HepG2 (cell line): ENCODE results near the gene MAPK6. TPM values are rescaled to one million over a fixed set of nuclear protein-coding genes. Genes with fewer than 3 reads are reported as not detected.
A peak's percentile ranks its signal among the peaks of the same experiment; 100 is the strongest.

Experiments
- ATAC-seq: fragments of 200-7000 bp; cut with Tn5 transposase; 3 replicates; pipeline ENCODE4 v1.9.1; 2020; ENCODE audit warnings: mild to moderate bottlenecking, moderate library complexity
- BruUV-seq: library from RNA; stranded (reverse); fragments of 400-500 nt; replicated peaks from 2 replicates; lab custom pipeline; 2021; lab: Mats Ljungman, UMichigan
- CTCF ChIA-PET: fragments of 300-600 bp; formaldehyde crosslinking; extraction: SDS; loops from one replicate; lab custom pipeline; 2021; ENCODE audit warnings: low total read pairs, inconsistent platforms, low intra/inter-chr PET ratio; lab: Yijun Ruan, JAX
- POLR2A ChIA-PET: fragments of 350-600 bp; sonication (Branson Sonifier 250); formaldehyde crosslinking; loops from one replicate; lab custom pipeline; 2020; ENCODE audit warnings: antibody characterized with exemption, inconsistent platforms; lab: Yijun Ruan, JAX
- DNase-seq: peaks from one replicate; pipeline ENCODE4 v3.0.0-alpha.2; 2015; ENCODE audit warnings: low spot score
- FAIRE-seq: peaks from 3 replicates; lab custom pipeline; 2011; peaks lifted over from hg19 to GRCh38; lab: Jason Lieb, UNC
- H2AFZ ChIP-seq: one replicate; pipeline ENCODE4 v1.6.1; 2011; ENCODE audit warnings: low read length, inconsistent platforms
- H3K27ac ChIP-seq: fragments of 300-600 bp; 3 replicates; pipeline ENCODE4 v1.8.0; 2011; ENCODE audit warnings: mixed run types, mild to moderate bottlenecking, mixed read lengths, low read length, inconsistent platforms; ENCODE audit not compliant: insufficient read depth; ENCODE audit errors: extremely low read length
- H3K27me3 ChIP-seq, 2 experiments: fragments of 200-600 bp in 1 of 2; 2 replicates in 1 of 2; 3 replicates in 1 of 2; pipeline versions ENCODE4 v1.6.0 to v1.8.0; 2011; ENCODE audit warnings: low read length in 2 of 2, mild to moderate bottlenecking in 2 of 2, moderate library complexity in 2 of 2, inconsistent platforms in 1 of 2; ENCODE audit not compliant: insufficient read depth in 2 of 2, control insufficient read depth in 1 of 2
- H3K36me3 ChIP-seq, 2 experiments: fragments of 200-600 bp in 1 of 2; replicated peaks in 1 of 2; 2 replicates in 1 of 2; 3 replicates in 1 of 2; pipeline versions ENCODE4 v1.5.1 to v1.8.0; 2011; ENCODE audit warnings: low read length in 2 of 2, inconsistent platforms in 1 of 2; ENCODE audit not compliant: insufficient read depth in 2 of 2, control insufficient read depth in 1 of 2
- H3K4me1 ChIP-seq: 2 replicates; pipeline ENCODE4 v1.5.1; 2012; ENCODE audit warnings: low read length, inconsistent platforms; ENCODE audit not compliant: insufficient read depth
- H3K4me2 ChIP-seq: 2 replicates; pipeline ENCODE4 v1.6.0; 2011; ENCODE audit warnings: low read depth, low read length, inconsistent platforms
- H3K4me3 ChIP-seq, 3 experiments: fragments of 200-600 bp in 1 of 3; sonication (generic), shearing (Covaris generic) in 1 of 3; replicated peaks in 1 of 3; 2 replicates each; pipeline ENCODE4 v1.5.1; 2011 to 2016; ENCODE audit warnings: low read length in 3 of 3, inconsistent platforms in 2 of 3, low read depth in 2 of 3, mild to moderate bottlenecking in 2 of 3, control low read depth in 1 of 3, mixed read lengths in 1 of 3; ENCODE audit not compliant: insufficient read depth in 1 of 3
- H3K79me2 ChIP-seq: one replicate; pipeline ENCODE4 v1.6.1; 2011; ENCODE audit warnings: low read length, inconsistent platforms; ENCODE audit not compliant: insufficient read depth
- H3K9ac ChIP-seq: 2 replicates; pipeline ENCODE4 v1.6.0; 2011; ENCODE audit warnings: mild to moderate bottlenecking, low read depth, low read length, inconsistent platforms; ENCODE audit not compliant: insufficient read depth
- H3K9me3 ChIP-seq: 2 replicates; pipeline ENCODE4 v1.5.1; 2012; ENCODE audit warnings: mild to moderate bottlenecking, low read length
- H4K20me1 ChIP-seq: 2 replicates; pipeline ENCODE4 v1.6.0; 2011; ENCODE audit warnings: inconsistent platforms, mild to moderate bottlenecking, low read length, moderate library complexity; ENCODE audit not compliant: insufficient read depth
- CEBPB ChIP-seq: IDR thresholded peaks from 2 replicates; pipeline ENCODE4 v1.6.1; 2011; ENCODE audit warnings: low read depth, low read length, improper control_type of control experiment, borderline replicate concordance
- FOXK1 ChIP-seq: sonication (generic); formaldehyde crosslinking; IDR thresholded peaks from 2 replicates; pipeline ENCODE4 v1.4.0; 2020; ENCODE audit warnings: low read depth, missing genetic modification reagents, borderline replicate concordance
- HMGXB4 ChIP-seq, 2 experiments: sonication (generic) in 1 of 2; formaldehyde crosslinking in 1 of 2; IDR thresholded peaks; 2 replicates each; pipeline versions ENCODE4 v1.4.0 to v1.6.1; 2018 to 2020; ENCODE audit warnings: missing genetic modification reagents in 2 of 2, borderline replicate concordance in 1 of 2, low read depth in 1 of 2, mild to moderate bottlenecking in 1 of 2, missing biosample characterization in 1 of 2
- KDM1A ChIP-seq: IDR thresholded peaks from 2 replicates; pipeline ENCODE4 v1.6.1; 2016; ENCODE audit warnings: missing compliant biosample characterization
- ZBTB40 ChIP-seq, 2 experiments: fragments of 450-650 bp in 1 of 2; sonication (generic) in 1 of 2; formaldehyde crosslinking in 1 of 2; IDR thresholded peaks; 2 replicates each; pipeline versions ENCODE4 v1.6.1 to v1.8.0; 2016 to 2022; ENCODE audit warnings: antibody characterized with exemption in 1 of 2, mild to moderate bottlenecking in 1 of 2, missing genetic modification reagents in 1 of 2
- WGBS: methylation state at CpG from one replicate; pipeline ENCODE4 v1.1.6; 2017; ENCODE audit warnings: low lambda C conversion rate; 5-methylcytosine and 5-hydroxymethylcytosine counted together
- in situ Hi-C: cut with HindIII; loops from 2 replicates; pipeline ENCODE4 v1.10.0; 2017; ENCODE audit warnings: low pct_unique_long_range_greater_than_20kb; ENCODE audit not compliant: extremely low pct_ligation_motif_present
- intact Hi-C: fragments of 100-400 bp; cut with micrococcal nuclease; formaldehyde crosslinking; loops from one replicate; pipeline ENCODE4 v1.10.0; 2022; ENCODE audit not compliant: unreplicated experiment
- polyA plus RNA-seq, 8 experiments: library from polyadenylated mRNA; depleted of rRNA in 3 of 8; stranded (reverse) in 7 of 8; unstranded in 1 of 8; fragments of >200 nt; fragmentation: Illumina TruSeq in 4 of 8; extraction: Trizol in 4 of 8; gene quantifications; 2 replicates each; pipeline versions ENCODE4 v1.2.1 to v1.2.3, GENCODE V29; 2011 to 2016; ENCODE audit warnings: low read depth in 4 of 8, missing spikeins in 1 of 8, mixed read lengths in 1 of 8; ENCODE audit not compliant: insufficient read depth in 1 of 8
- total RNA-seq, 5 experiments: library from RNA; depleted of rRNA; stranded (reverse); fragments of >200 nt; fragmentation: Illumina TruSeq; extraction: Trizol; gene quantifications; 2 replicates each; pipeline ENCODE4 v1.2.3, GENCODE V29; 2016; ENCODE audit warnings: low read depth in 1 of 5

Gene MAPK6
- total and polyA plus RNA-seq, 2 of the 13 experiments (the other 11 are each of a cell fraction or from before 2014, with no cell fraction given): 89.5 to 99.7 TPM

- no peak for DNase-seq
- CTCF ChIA-PET: no interaction called here
These were observed 5.7 kb upstream of the MAPK6 start for GRCh38 chr15:52013151-52013791.

GRCh38 chr15:52014616-52015015, 4.4 kb upstream of the MAPK6 start:
- Histone ChIP-seq H3K27me3 (no peaks in the 10 kb centered on the region; a peak in 1 of 5 replicates), H3K4me2 (no peak overlapping the region), H3K36me3 (no peaks in the 10 kb centered on the region), H3K4me3 (no peak overlapping the region), H3K9me3 (no peaks in the 10 kb centered on the region), H4K20me1 (no peaks in the 10 kb centered on the region), H3K27ac (no peak overlapping the region), H2AFZ (no peak overlapping the region), H3K4me1 (peaks cover 48% of the 10 kb centered on the region), H3K79me2 (peaks cover 7% of the 10 kb centered on the region), H3K9ac (no peak overlapping the region)
- intact Hi-C loops (no loop called here), in situ Hi-C loops (no loop called here)
- ChIA-PET POLR2A (no interaction called here), CTCF (no interaction called here)
- ATAC-seq: no peak
- no peak for DNase-seq
- no peak for FAIRE-seq
- WGBS: 96% methylated on average over 1 of the region's 1 CpG
- BruUV-seq: no TSS peak
- TF ChIP-seq ZBTB40 (IDR thresholded peaks at IDR 0.05) (no peak), ZBTB40 (CRISPR knock-in tag; IDR thresholded peaks at IDR 0.05) (no peak), KDM1A (CRISPR knock-in tag) (no peak), HMGXB4 (CRISPR knock-in tag; IDR thresholded peaks at IDR 0.05; ENCODE audit: borderline replicate concordance in 1 of 2, low read depth in 1 of 2) (no peak)

More at GRCh38 chr15:52013151-52013791, 5.7 kb upstream of the MAPK6 start:
- Histone ChIP-seq H3K27me3 (no peaks in the 10 kb centered on the region), H3K4me3 (no peak overlapping the region), H2AFZ (no peak overlapping the region), H3K9ac (no peak overlapping the region), H3K27ac (no peak overlapping the region), H4K20me1 (no peaks in the 10 kb centered on the region), H3K79me2 (peaks cover 1% of the 10 kb centered on the region), H3K36me3 (no peaks in the 10 kb centered on the region), H3K9me3 (no peaks in the 10 kb centered on the region), H3K4me1 (peaks cover 54% of the 10 kb centered on the region), H3K4me2 (no peak overlapping the region)
- 97% methylated on average over 3 of the region's 3 CpGs for WGBS
- peak; percentile 60 for TF ChIP-seq CEBPB
- no peak for TF ChIP-seq FOXK1 (CRISPR knock-in tag)
- POLR2A ChIA-PET: no interaction called here
- intact Hi-C loops: no loop called here
- FAIRE-seq (no peak), ATAC-seq (no peak)
- in situ Hi-C loops: no loop called here
- BruUV-seq: no TSS peak
